A549 treated with CpdA at 1 μM for 4 hours (cell line): ENCODE measurements around the gene IER3IP1. TPM values are rescaled to one million over a fixed set of nuclear protein-coding genes. Genes with fewer than 3 reads are reported as not detected.

Experiments
- total RNA-seq: library from RNA; stranded (reverse); fragments of 200-300 nt; extraction: Qiagen RNA extraction; gene quantifications from 5 replicates; pipeline ENCODE4 v1.2.3, GENCODE V29; 2022; ENCODE audit warnings: low read depth

IER3IP1 gene
- total RNA-seq, result 17.4 to 32.5 TPM (median 19.5 TPM) in 5 replicates

GRCh38 chr18:47175898-47176575 lies at the start of gene IER3IP1:
Gene IER3IP1, minus strand, starts transcription at chr18:47176364. Its CDS starts 87 bp downstream, at chr18:47176277.

GRCh38 chr18:47150029-47150823 lies 25.9 kb downstream of the IER3IP1 start, which contains the start of gene HDHD2:
Gene HDHD2, minus strand, starts transcription at chr18:47150500. Its CDS starts 14,061 bp downstream, at chr18:47136439.

Other genes starting within 250 kb of the IER3IP1 start
- not detected in 5 replicates for gene ELOA2, start 140.7 kb downstream of the IER3IP1 start, total RNA-seq
- gene HDHD2, start 25.9 kb downstream of the IER3IP1 start, total RNA-seq, result 7.6 to 10.5 TPM (median 9.4 TPM) in 5 replicates
- gene SKOR2, start 75.3 kb upstream of the IER3IP1 start, total RNA-seq, result not detected in 5 replicates